HCT116 (cell line): ENCODE results near the gene CASQ1. TPM values are rescaled to one million over a fixed set of nuclear protein-coding genes. Genes with fewer than 3 reads are reported as not detected.

Source experiments
- ATAC-seq: fragments of 200-7000 bp; cut with Tn5 transposase; 2 replicates; pipeline ENCODE4 v1.9.1; 2020; ENCODE audit warnings: mild to moderate bottlenecking, moderate library complexity
- BruUV-seq: library from RNA; stranded (reverse); fragments of 400-500 nt; replicated peaks from 2 replicates; lab custom pipeline; 2021; lab: Mats Ljungman, UMichigan
- CTCF ChIA-PET: fragments of 300-600 bp; sonication (Branson Sonifier 250); formaldehyde crosslinking; loops from one replicate; lab custom pipeline; 2021; ENCODE audit warnings: antibody characterized with exemption; lab: Charles Lee
- POLR2A ChIA-PET: fragments of 300-600, 350-600 bp; sonication (Branson Sonifier 250); formaldehyde crosslinking; loops from one replicate; lab custom pipeline; 2021; ENCODE audit warnings: antibody characterized with exemption; lab: Charles Lee
- RAD21 ChIA-PET, 2 experiments: fragments of 300-600 bp; sonication (Branson Sonifier 250); formaldehyde crosslinking; loops; one replicate each; lab custom pipeline; 2023; ENCODE audit warnings: low total read pairs in 2 of 2; ENCODE audit not compliant: uncharacterized antibody in 2 of 2, unreplicated experiment in 2 of 2, low non-redundant PET in 1 of 2; lab: Charles Lee
- DNase-seq: peaks from one replicate; pipeline ENCODE4 v3.0.0-alpha.2; 2010; ENCODE audit warnings: low read depth, low spot score
- H2AFZ ChIP-seq: fragments of 200-600 bp; shearing (Covaris generic), sonication (generic); 2 replicates; pipeline ENCODE4 v1.6.1; 2017; ENCODE audit warnings: low read depth, mixed run types, mixed read lengths, antibody characterized with exemption, low read length; ENCODE audit not compliant: poor library complexity, severe bottlenecking
- H3K27ac ChIP-seq: 2 replicates; pipeline ENCODE4 v1.5.1; 2012; ENCODE audit warnings: low read depth, low read length
- H3K27me3 ChIP-seq: fragments of 200-600 bp; sonication (generic); 2 replicates; pipeline ENCODE4 v1.6.1; 2016; ENCODE audit warnings: mixed run types, low read length, mixed read lengths; ENCODE audit not compliant: insufficient read depth
- H3K36me3 ChIP-seq, 2 experiments: fragments of 200-500 bp in 1 of 2; fragments of 200-600 bp in 1 of 2; sonication (Bioruptor generic) in 1 of 2; sonication (generic) in 1 of 2; 2 replicates each; pipeline versions ENCODE4 v1.5.1 to v1.6.1; 2014 to 2016; ENCODE audit warnings: low read length in 2 of 2, inconsistent platforms in 1 of 2, mixed read lengths in 1 of 2, mixed run types in 1 of 2; ENCODE audit not compliant: insufficient read depth in 2 of 2, control insufficient read depth in 1 of 2
- H3K4me1 ChIP-seq, 2 experiments: fragments of 200-600 bp in 1 of 2; sonication (generic) in 1 of 2; 2 replicates each; pipeline versions ENCODE4 v1.5.1 to v1.6.1; 2012 to 2017; ENCODE audit warnings: low read length in 2 of 2, inconsistent platforms in 1 of 2, mild to moderate bottlenecking in 1 of 2, mixed read lengths in 1 of 2, mixed run types in 1 of 2, moderate library complexity in 1 of 2; ENCODE audit not compliant: insufficient read depth in 2 of 2, control insufficient read depth in 1 of 2
- H3K4me2 ChIP-seq: fragments of 200-600 bp; sonication (generic); 2 replicates; pipeline ENCODE4 v1.6.1; 2017; ENCODE audit warnings: mixed run types, low read length, mixed read lengths
- H3K4me3 ChIP-seq, 2 experiments: fragments of 200-600 bp in 1 of 2; sonication (generic) in 1 of 2; replicated peaks in 1 of 2; 2 replicates each; pipeline ENCODE4 v1.5.1; 2011 to 2016; ENCODE audit warnings: low read length in 2 of 2, control low read depth in 1 of 2, low read depth in 1 of 2, mild to moderate bottlenecking in 1 of 2, mixed read lengths in 1 of 2, mixed run types in 1 of 2
- H3K79me2 ChIP-seq: fragments of 200-600 bp; sonication (generic); 2 replicates; pipeline ENCODE4 v1.6.1; 2017; ENCODE audit warnings: mild to moderate bottlenecking, mixed run types, low read length, moderate library complexity, mixed read lengths; ENCODE audit not compliant: insufficient read depth
- H3K9ac ChIP-seq: fragments of 200-600 bp; sonication (generic); 2 replicates; pipeline ENCODE4 v1.6.1; 2016; ENCODE audit warnings: low read length, mixed read lengths
- H3K9me2 ChIP-seq: fragments of 200-600 bp; sonication (generic), shearing (Covaris generic); 2 replicates; pipeline ENCODE4 v1.6.1; 2017; ENCODE audit warnings: mixed run types, mild to moderate bottlenecking, moderate library complexity; ENCODE audit not compliant: insufficient read depth
- H3K9me3 ChIP-seq, 2 experiments: fragments of 200-500 bp in 1 of 2; fragments of 200-600 bp in 1 of 2; sonication (Bioruptor generic) in 1 of 2; sonication (generic) in 1 of 2; 2 replicates each; pipeline ENCODE4 v1.6.1; 2014 to 2017; ENCODE audit warnings: low read length in 2 of 2, mixed read lengths in 2 of 2, inconsistent platforms in 1 of 2, low read depth in 1 of 2, mild to moderate bottlenecking in 1 of 2, mixed run types in 1 of 2, moderate library complexity in 1 of 2; ENCODE audit not compliant: control insufficient read depth in 1 of 2, insufficient read depth in 1 of 2
- H4K20me1 ChIP-seq: fragments of 200-600 bp; sonication (generic), shearing (Covaris generic); 2 replicates; pipeline ENCODE4 v1.6.1; 2017; ENCODE audit warnings: mixed run types, mild to moderate bottlenecking, moderate library complexity; ENCODE audit not compliant: insufficient read depth
- CBX3 ChIP-seq: IDR thresholded peaks from 2 replicates; pipeline ENCODE4 v1.6.1; 2012; ENCODE audit warnings: low read depth
- EZH2phosphoT487 ChIP-seq: fragments of 200-600 bp; IDR thresholded peaks from 2 replicates; pipeline ENCODE4 v1.6.1; 2018; ENCODE audit warnings: antibody characterized with exemption, borderline replicate concordance
- FOSL1 ChIP-seq: IDR thresholded peaks from 2 replicates; pipeline ENCODE4 v1.6.1; 2012; ENCODE audit warnings: low read depth
- TCF7L2 ChIP-seq: IDR thresholded peaks from 2 replicates; pipeline ENCODE4 v1.7.0; 2011; ENCODE audit warnings: borderline replicate concordance, inconsistent platforms; ENCODE audit not compliant: insufficient read depth, insufficient read length; ENCODE audit errors: extremely low read depth
- intact Hi-C: fragments of 100-400 bp; cut with micrococcal nuclease; formaldehyde crosslinking; loops from 2 replicates; pipeline ENCODE4 v1.10.0; 2022
- total RNA-seq: library from RNA; stranded (reverse); gene quantifications from one replicate; pipeline ENCODE4 v1.2.1, GENCODE V29; 2021; ENCODE audit not compliant: unreplicated experiment
- TF ChIP-seq, protein P1 (sequence below), 3 experiments: fragments of 200-600 bp in 1 of 3; sonication (generic) in 1 of 3; IDR thresholded peaks in 2 of 3; conservative IDR thresholded peaks in 1 of 3; 2 replicates each; pipeline ENCODE4 v1.5.1; 2012 to 2017; ENCODE audit warnings: low read depth in 2 of 3, low read length in 2 of 3, antibody characterized with exemption in 1 of 3, borderline replicate concordance in 1 of 3, control low read depth in 1 of 3, mild to moderate bottlenecking in 1 of 3, mixed read lengths in 1 of 3, mixed run types in 1 of 3, moderate library complexity in 1 of 3; ENCODE audit not compliant: insufficient read depth in 1 of 3
- TF ChIP-seq, protein P2 (sequence below): IDR thresholded peaks from 2 replicates; pipeline ENCODE4 v1.6.1; 2012

CASQ1 gene
- total RNA-seq, 1 experiment from 2014 or later, result not detected

DNA sequence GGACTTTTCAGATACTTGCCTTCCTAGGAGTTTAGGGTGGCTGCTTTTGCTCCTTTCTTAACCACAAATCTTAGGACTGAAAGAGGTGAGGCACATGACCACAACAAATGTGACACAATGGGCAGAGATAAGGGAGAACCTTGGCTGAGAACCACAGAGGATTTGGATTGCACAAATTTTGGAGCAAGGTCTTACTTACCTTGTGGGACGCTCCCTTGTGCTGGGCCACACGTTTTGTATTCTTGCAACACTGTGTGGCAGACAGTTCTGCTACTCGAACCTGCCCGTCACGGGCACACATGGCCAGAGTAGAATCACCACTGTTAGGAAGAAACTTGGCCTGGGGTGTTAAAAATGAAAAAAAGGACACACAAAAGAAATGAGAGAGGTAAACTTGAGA, 48.0 kb downstream of the CASQ1 start:
- ChIA-PET POLR2A (no interaction called here), RAD21 (no interaction called here), CTCF (interaction anchor here (1.6 kb wide), 2 partner anchors 14 to 45 kb away, joined by 3 to 6 read pairs; no protein-coding TSS in a partner anchor)
- intact Hi-C loops, result no loop called here
- DNase-seq (no peak), ATAC-seq (no peak)
- Histone ChIP-seq H3K27ac (no peak overlapping the region), H3K4me2 (no peak overlapping the region), H3K79me2 (peaks cover 7% of the 10 kb centered on the region; the same call in 1 of the 2 replicates), H3K9me2 (no peaks in the 10 kb centered on the region), H3K36me3 (peaks cover 31 to 33% of the 10 kb centered on the region in 2 experiments; a peak in 3 of 4 replicates), H3K9me3 (no peaks in the 10 kb centered on the region), H3K4me3 (no peak overlapping the region), H3K4me1 (no peaks in the 10 kb centered on the region), H3K9ac (no peak overlapping the region), H3K27me3 (no peaks in the 10 kb centered on the region), H2AFZ (no peak overlapping the region), H4K20me1 (no peaks in the 10 kb centered on the region)
- BruUV-seq, result no TSS peak
- TF ChIP-seq CBX3 (no peak), FOSL1 (no peak), TCF7L2 (no peak), EZH2phosphoT487 (no peak)
- TF ChIP-seq, protein P1, sequence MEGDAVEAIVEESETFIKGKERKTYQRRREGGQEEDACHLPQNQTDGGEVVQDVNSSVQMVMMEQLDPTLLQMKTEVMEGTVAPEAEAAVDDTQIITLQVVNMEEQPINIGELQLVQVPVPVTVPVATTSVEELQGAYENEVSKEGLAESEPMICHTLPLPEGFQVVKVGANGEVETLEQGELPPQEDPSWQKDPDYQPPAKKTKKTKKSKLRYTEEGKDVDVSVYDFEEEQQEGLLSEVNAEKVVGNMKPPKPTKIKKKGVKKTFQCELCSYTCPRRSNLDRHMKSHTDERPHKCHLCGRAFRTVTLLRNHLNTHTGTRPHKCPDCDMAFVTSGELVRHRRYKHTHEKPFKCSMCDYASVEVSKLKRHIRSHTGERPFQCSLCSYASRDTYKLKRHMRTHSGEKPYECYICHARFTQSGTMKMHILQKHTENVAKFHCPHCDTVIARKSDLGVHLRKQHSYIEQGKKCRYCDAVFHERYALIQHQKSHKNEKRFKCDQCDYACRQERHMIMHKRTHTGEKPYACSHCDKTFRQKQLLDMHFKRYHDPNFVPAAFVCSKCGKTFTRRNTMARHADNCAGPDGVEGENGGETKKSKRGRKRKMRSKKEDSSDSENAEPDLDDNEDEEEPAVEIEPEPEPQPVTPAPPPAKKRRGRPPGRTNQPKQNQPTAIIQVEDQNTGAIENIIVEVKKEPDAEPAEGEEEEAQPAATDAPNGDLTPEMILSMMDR (IDR thresholded peaks at IDR 0.05 in 2 of 3, conservative IDR thresholded peaks at IDR 0.05 in 1 of 3; ENCODE audit: borderline replicate concordance in 1 of 3, insufficient read depth in 1 of 3, low read depth in 2 of 3, low read length in 2 of 3), result no peak
- TF ChIP-seq, protein P2, sequence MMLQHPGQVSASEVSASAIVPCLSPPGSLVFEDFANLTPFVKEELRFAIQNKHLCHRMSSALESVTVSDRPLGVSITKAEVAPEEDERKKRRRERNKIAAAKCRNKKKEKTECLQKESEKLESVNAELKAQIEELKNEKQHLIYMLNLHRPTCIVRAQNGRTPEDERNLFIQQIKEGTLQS, result no peak
